GM19395 (cell line): ENCODE measurements around the gene NAXD.

Source experiments
- ATAC-seq: cut with Tn5 transposase; IDR thresholded peaks from one replicate; pipeline ENCODE4 v1.9.1; 2021; ENCODE audit warnings: mild to moderate bottlenecking, moderate library complexity; ENCODE audit not compliant: unreplicated experiment

The NAXD gene

DNA sequence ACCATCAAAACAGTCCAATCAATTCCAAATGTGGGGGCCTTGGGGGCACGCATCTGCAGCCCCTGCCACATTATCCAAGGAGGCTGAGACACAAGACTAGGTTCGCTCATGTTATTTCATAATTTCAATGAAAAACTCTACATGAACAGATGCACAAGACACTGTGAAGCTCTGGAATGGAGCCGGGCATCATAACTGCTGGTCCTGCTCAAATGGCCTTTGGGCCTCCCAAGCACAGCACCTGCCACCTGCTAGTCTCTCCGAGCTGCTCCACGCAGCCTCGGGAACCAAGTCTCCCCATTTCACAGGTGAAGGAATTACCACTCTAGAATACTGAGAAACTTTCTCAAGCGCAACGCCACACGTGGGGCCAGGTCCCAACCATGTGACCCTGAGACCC is 73.7 kb downstream of the NAXD start:
- ATAC-seq = no peak
